Mucosa of descending colon (tissue), 3 donors: ENCODE results near the gene SORCS2. TPM values are rescaled to one million over a fixed set of nuclear protein-coding genes. Genes with fewer than 3 reads are reported as not detected.

Experiments
- ATAC-seq: fragments of 200-7000 bp; cut with Tn5 transposase; one replicate; pipeline ENCODE4 v1.9.1; 2020; ENCODE audit warnings: mild to moderate bottlenecking, moderate library complexity
- DNase-seq, 3 donors: peaks; one replicate each; pipeline ENCODE4 v3.0.0-alpha.2; 2020
- H3K36me3 ChIP-seq: fragments of 200-600 bp; one replicate; pipeline ENCODE4 v1.8.0; 2021; ENCODE audit warnings: low read depth, mild to moderate bottlenecking
- H3K4me1 ChIP-seq: fragments of 200-600 bp; one replicate; pipeline ENCODE4 v1.8.0; 2021; ENCODE audit warnings: low read depth, mild to moderate bottlenecking
- H3K4me3 ChIP-seq: fragments of 200-600 bp; one replicate; pipeline ENCODE4 v1.8.0; 2021; ENCODE audit warnings: mild to moderate bottlenecking
- H3K9me3 ChIP-seq: fragments of 200-600 bp; one replicate; pipeline ENCODE4 v1.8.0; 2021; ENCODE audit warnings: mild to moderate bottlenecking
- CTCF ChIP-seq: fragments of 200-600 bp; IDR thresholded peaks from one replicate; pipeline ENCODE4 v1.8.0; 2022; ENCODE audit warnings: antibody characterized with exemption, mild to moderate bottlenecking
- intact Hi-C, 2 donors: fragments of 100-400 bp; cut with DNase I in 1 of 2; cut with micrococcal nuclease in 1 of 2; formaldehyde crosslinking; loops; one replicate each; pipeline versions ENCODE4 v1.11.0 to v1.11.1; 2022; cut with DNase I, micrococcal nuclease
- total RNA-seq, 3 donors: library from RNA; stranded (reverse); fragmentation: NEBNext Ultra II Directional in 2 of 3; extraction: Animal tissue kit (Norgen Biotek cat#: 25700) in 2 of 3; gene quantifications; one replicate each; pipeline versions ENCODE4 v1.2.1 to v1.2.4, GENCODE V29; 2021 to 2023
- donor health status: DM: no; HTN: no; CAD: no; lungs with moderate emphysema.
- donor health status: DM: no; HTN: no; CAD: no.
- donor health status: DM: no; HTN: yes; CAD: no.

The SORCS2 gene
- total RNA-seq, 3 donors from 2014 or later, result 0.20 to 3.1 (median 1.5) TPM

GRCh38 chr4:7726665-7727413, 534.5 kb downstream of the SORCS2 start:
- no peaks in the 10 kb centered on the region for H3K9me3 ChIP-seq
- ATAC-seq (no peak), DNase-seq (peak in 1 of 3 donors; percentile 31)
- no peak overlapping the region for H3K4me3 ChIP-seq
- no peaks in the 10 kb centered on the region for H3K4me1 ChIP-seq
- no peaks in the 10 kb centered on the region for H3K36me3 ChIP-seq
- intact Hi-C loops, result no loop called here
- no peak for TF ChIP-seq CTCF

GRCh38 chr4:7727749-7728148, 535.4 kb downstream of the SORCS2 start:
- no peaks in the 10 kb centered on the region for H3K4me1 ChIP-seq
- ATAC-seq (no peak), DNase-seq (no peak)
- intact Hi-C loops, result no loop called here
- H3K36me3 ChIP-seq, result no peaks in the 10 kb centered on the region
- TF ChIP-seq CTCF, result no peak
- H3K9me3 ChIP-seq, result no peaks in the 10 kb centered on the region
- H3K4me3 ChIP-seq, result no peak overlapping the region

GRCh38 chr4:7731437-7731836, 539.1 kb downstream of the SORCS2 start:
- Histone ChIP-seq H3K4me3 (no peak overlapping the region), H3K4me1 (no peaks in the 10 kb centered on the region), H3K36me3 (no peaks in the 10 kb centered on the region), H3K9me3 (no peaks in the 10 kb centered on the region)
- intact Hi-C loops, result no loop called here
- DNase-seq (no peak), ATAC-seq (no peak)
- TF ChIP-seq CTCF, result no peak

- no peak for TF ChIP-seq CTCF
- Histone ChIP-seq H3K36me3 (no peaks in the 10 kb centered on the region), H3K4me3 (no peak overlapping the region), H3K9me3 (no peaks in the 10 kb centered on the region), H3K4me1 (no peaks in the 10 kb centered on the region)
- DNase-seq (peak in 1 of 3 donors; percentile 33), ATAC-seq (no peak)
- intact Hi-C loops, result no loop called here
Observed at GRCh38 chr4:7732263-7732662, 539.9 kb downstream of the SORCS2 start.

GRCh38 chr4:7733201-7733600, 540.9 kb downstream of the SORCS2 start:
- Histone ChIP-seq H3K4me3 (no peak overlapping the region), H3K4me1 (no peaks in the 10 kb centered on the region), H3K9me3 (no peaks in the 10 kb centered on the region), H3K36me3 (no peaks in the 10 kb centered on the region)
- ATAC-seq (no peak), DNase-seq (peak in 1 of 3 donors; percentile 37)
- intact Hi-C loops, result no loop called here
- no peak for TF ChIP-seq CTCF
